ENCODE data around the gene ZER1.
A peak's percentile ranks its signal among the peaks of the same experiment; 100 is the strongest.
"Not testable (repeated sequence)": the region's sequence is repeated elsewhere in the genome, so short reads cannot be mapped to it uniquely, and the experiment has no call there.

ZER1 gene

GRCh38 chr9:128786681-128787601, 15.2 kb upstream of the ZER1 start, which contains the start of gene TBC1D13:
Gene TBC1D13, plus strand, starts transcription at chr9:128787253. Its CDS starts 101 bp downstream, at chr9:128787354.
- Histone ChIP-seq H3K27me3 (replicated peaks; ENCODE audit: control insufficient read depth, insufficient read depth, low read length) (no peaks in the 10 kb centered on the region), H3K4me3 (replicated peaks; ENCODE audit: low read depth, low read length) (peak within 1 kb of the TSS; percentile 100), H3K36me3 (ENCODE audit: control insufficient read depth, insufficient read depth, low read length) (peaks cover 8% of the 10 kb centered on the region)
- no peak for TF ChIP-seq CTCF (IDR thresholded peaks at IDR 0.05; ENCODE audit: insufficient read depth, low read length, poor library complexity, severe bottlenecking)
- peak; percentile 90 for DNase-seq (ENCODE audit: extremely low read depth, insufficient read length)

- H3K36me3 ChIP-seq (ENCODE audit: control insufficient read depth, insufficient read depth, low read length), result peaks cover under 1% of the 10 kb centered on the region; the same call in 1 of the 2 replicates
- DNase-seq (ENCODE audit: extremely low read depth, insufficient read length), result no peak
- H3K4me3 ChIP-seq (replicated peaks; ENCODE audit: low read depth, low read length), result no peak overlapping the region
- no peaks in the 10 kb centered on the region for H3K27me3 ChIP-seq (replicated peaks; ENCODE audit: control insufficient read depth, insufficient read depth, low read length)
- TF ChIP-seq CTCF (IDR thresholded peaks at IDR 0.05; ENCODE audit: insufficient read depth, low read length, poor library complexity, severe bottlenecking), result no peak
Observed at GRCh38 chr9:128785427-128785826, 13.7 kb upstream of the ZER1 start.

GRCh38 chr9:128782669-128783068, 10.9 kb upstream of the ZER1 start:
- Histone ChIP-seq H3K36me3 (ENCODE audit: control insufficient read depth, insufficient read depth, low read length) (no peaks in the 10 kb centered on the region), H3K4me3 (replicated peaks; ENCODE audit: low read depth, low read length) (no peak overlapping the region), H3K27me3 (replicated peaks; ENCODE audit: control insufficient read depth, insufficient read depth, low read length) (no peaks in the 10 kb centered on the region)
- DNase-seq (ENCODE audit: extremely low read depth, insufficient read length), result no peak
- no peak for TF ChIP-seq CTCF (IDR thresholded peaks at IDR 0.05; ENCODE audit: insufficient read depth, low read length, poor library complexity, severe bottlenecking)

- DNase-seq (ENCODE audit: extremely low read depth, insufficient read length), result no peak
- Histone ChIP-seq H3K36me3 (ENCODE audit: control insufficient read depth, insufficient read depth, low read length) (no peaks in the 10 kb centered on the region), H3K27me3 (replicated peaks; ENCODE audit: control insufficient read depth, insufficient read depth, low read length) (no peaks in the 10 kb centered on the region), H3K4me3 (replicated peaks; ENCODE audit: low read depth, low read length) (no peak overlapping the region)
- TF ChIP-seq CTCF (IDR thresholded peaks at IDR 0.05; ENCODE audit: insufficient read depth, low read length, poor library complexity, severe bottlenecking), result no peak
Observed at GRCh38 chr9:128781187-128782070, 9.7 kb upstream of the ZER1 start.

GRCh38 chr9:128780093-128780492, 8.4 kb upstream of the ZER1 start:
- H3K4me3 ChIP-seq (replicated peaks; ENCODE audit: low read depth, low read length); H3K36me3 ChIP-seq (ENCODE audit: control insufficient read depth, insufficient read depth, low read length); DNase-seq (ENCODE audit: extremely low read depth, insufficient read length); H3K27me3 ChIP-seq (replicated peaks; ENCODE audit: control insufficient read depth, insufficient read depth, low read length): not testable (repeated sequence)

GRCh38 chr9:128774804-128775203, 3.1 kb upstream of the ZER1 start:
- Histone ChIP-seq H3K4me3 (replicated peaks; ENCODE audit: low read depth, low read length) (no peak overlapping the region), H3K27me3 (replicated peaks; ENCODE audit: control insufficient read depth, insufficient read depth, low read length) (no peaks in the 10 kb centered on the region), H3K36me3 (ENCODE audit: control insufficient read depth, insufficient read depth, low read length) (no peaks in the 10 kb centered on the region)
- DNase-seq (ENCODE audit: extremely low read depth, insufficient read length), result no peak
- no peak for TF ChIP-seq CTCF (IDR thresholded peaks at IDR 0.05; ENCODE audit: insufficient read depth, low read length, poor library complexity, severe bottlenecking)
